Mammary epithelial cell (primary cell): ENCODE data around the gene KCNIP1.
"Not testable (repeated sequence)": the region's sequence is repeated elsewhere in the genome, so short reads cannot be mapped to it uniquely, and the experiment has no call there.

ENCODE experiments used
- EZH2 ChIP-seq: IDR thresholded peaks from 2 replicates; pipeline ENCODE4 v1.6.1; 2012; ENCODE audit warnings: low read length, inconsistent platforms, borderline replicate concordance
- TF ChIP-seq, protein P1 (sequence below), 2 donors: IDR thresholded peaks in 1 of 2; conservative IDR thresholded peaks in 1 of 2; 2 replicates each; pipeline ENCODE4 v1.5.1; 2011 to 2012; ENCODE audit warnings: inconsistent platforms in 2 of 2, low read length in 2 of 2, mild to moderate bottlenecking in 2 of 2, control low read depth in 1 of 2, low read depth in 1 of 2; ENCODE audit not compliant: insufficient read depth in 1 of 2; ENCODE audit errors: extremely low read depth in 1 of 2

DNA sequence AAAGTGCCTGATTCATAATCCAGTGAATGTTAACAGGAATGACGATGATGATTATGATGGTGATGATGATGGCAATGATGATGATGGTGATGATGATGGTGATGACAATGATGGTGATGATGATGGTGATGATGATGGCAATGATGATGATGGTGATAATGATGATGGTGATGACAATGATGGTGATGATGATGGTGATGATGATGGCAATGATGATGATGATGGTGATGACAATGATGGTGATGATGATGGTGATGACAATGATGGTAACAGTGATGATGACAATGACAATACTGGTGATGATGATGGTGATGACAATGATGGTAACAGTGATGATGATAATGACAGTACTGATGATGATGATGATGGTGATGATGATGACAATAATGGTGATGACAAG lies 46.6 kb downstream of the KCNIP1 start:
- TF ChIP-seq, protein P1, sequence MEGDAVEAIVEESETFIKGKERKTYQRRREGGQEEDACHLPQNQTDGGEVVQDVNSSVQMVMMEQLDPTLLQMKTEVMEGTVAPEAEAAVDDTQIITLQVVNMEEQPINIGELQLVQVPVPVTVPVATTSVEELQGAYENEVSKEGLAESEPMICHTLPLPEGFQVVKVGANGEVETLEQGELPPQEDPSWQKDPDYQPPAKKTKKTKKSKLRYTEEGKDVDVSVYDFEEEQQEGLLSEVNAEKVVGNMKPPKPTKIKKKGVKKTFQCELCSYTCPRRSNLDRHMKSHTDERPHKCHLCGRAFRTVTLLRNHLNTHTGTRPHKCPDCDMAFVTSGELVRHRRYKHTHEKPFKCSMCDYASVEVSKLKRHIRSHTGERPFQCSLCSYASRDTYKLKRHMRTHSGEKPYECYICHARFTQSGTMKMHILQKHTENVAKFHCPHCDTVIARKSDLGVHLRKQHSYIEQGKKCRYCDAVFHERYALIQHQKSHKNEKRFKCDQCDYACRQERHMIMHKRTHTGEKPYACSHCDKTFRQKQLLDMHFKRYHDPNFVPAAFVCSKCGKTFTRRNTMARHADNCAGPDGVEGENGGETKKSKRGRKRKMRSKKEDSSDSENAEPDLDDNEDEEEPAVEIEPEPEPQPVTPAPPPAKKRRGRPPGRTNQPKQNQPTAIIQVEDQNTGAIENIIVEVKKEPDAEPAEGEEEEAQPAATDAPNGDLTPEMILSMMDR (conservative IDR thresholded peaks at IDR 0.05 in 1 of 2, IDR thresholded peaks at IDR 0.05 in 1 of 2; ENCODE audit: extremely low read depth in 1 of 2, insufficient read depth in 1 of 2, low read depth in 1 of 2, low read length in 2 of 2), result not testable (repeated sequence)
- TF ChIP-seq EZH2, result not testable (repeated sequence)
